Upper lobe of right lung (tissue), 1 donor: Measurements from ENCODE around the gene GRM1. TPM values are rescaled to one million over a fixed set of nuclear protein-coding genes. Genes with fewer than 3 reads are reported as not detected.

ENCODE experiments used
- ATAC-seq: fragments of 200-7000 bp; cut with Tn5 transposase; one replicate; pipeline ENCODE4 v1.9.1; 2020; ENCODE audit warnings: mild to moderate bottlenecking, moderate library complexity
- DNase-seq: peaks from one replicate; pipeline ENCODE4 v3.0.0-alpha.2; 2020
- H3K27ac ChIP-seq: fragments of 200-600 bp; one replicate; pipeline ENCODE4 v1.8.0; 2022
- H3K27me3 ChIP-seq: fragments of 200-600 bp; one replicate; pipeline ENCODE4 v1.8.0; 2022; ENCODE audit warnings: mild to moderate bottlenecking
- H3K36me3 ChIP-seq: fragments of 200-600 bp; one replicate; pipeline ENCODE4 v1.8.0; 2022
- H3K4me1 ChIP-seq: fragments of 200-600 bp; one replicate; pipeline ENCODE4 v1.8.0; 2022
- H3K4me3 ChIP-seq: fragments of 200-600 bp; one replicate; pipeline ENCODE4 v1.8.0; 2022; ENCODE audit warnings: mild to moderate bottlenecking
- H3K9me3 ChIP-seq: fragments of 200-600 bp; one replicate; pipeline ENCODE4 v1.8.0; 2022
- intact Hi-C: fragments of 100-400 bp; cut with DNase I; formaldehyde crosslinking; loops from one replicate; pipeline ENCODE4 v1.11.0; 2022
- long read RNA-seq: library from polyadenylated mRNA; unstranded; transcript quantifications from one replicate; pipeline ENCODE4 v2.0.0, GENCODE V29; 2021
- total RNA-seq: library from RNA; stranded (reverse); fragmentation: NEBNext Ultra II Directional; extraction: Animal tissue kit (Norgen Biotek cat#: 25700); gene quantifications from one replicate; pipeline ENCODE4 v1.2.1, GENCODE V29; 2021
- TF ChIP-seq, protein P1 (sequence below): fragments of 200-600 bp; IDR thresholded peaks from one replicate; pipeline ENCODE4 v1.8.0; 2022; ENCODE audit warnings: antibody characterized with exemption
- donor health status: DM: no; HTN: yes; CAD: no; lungs with severe emphysema.

GRM1 gene
- total RNA-seq = 0.09 TPM
- long read RNA-seq = 0 reads

DNA sequence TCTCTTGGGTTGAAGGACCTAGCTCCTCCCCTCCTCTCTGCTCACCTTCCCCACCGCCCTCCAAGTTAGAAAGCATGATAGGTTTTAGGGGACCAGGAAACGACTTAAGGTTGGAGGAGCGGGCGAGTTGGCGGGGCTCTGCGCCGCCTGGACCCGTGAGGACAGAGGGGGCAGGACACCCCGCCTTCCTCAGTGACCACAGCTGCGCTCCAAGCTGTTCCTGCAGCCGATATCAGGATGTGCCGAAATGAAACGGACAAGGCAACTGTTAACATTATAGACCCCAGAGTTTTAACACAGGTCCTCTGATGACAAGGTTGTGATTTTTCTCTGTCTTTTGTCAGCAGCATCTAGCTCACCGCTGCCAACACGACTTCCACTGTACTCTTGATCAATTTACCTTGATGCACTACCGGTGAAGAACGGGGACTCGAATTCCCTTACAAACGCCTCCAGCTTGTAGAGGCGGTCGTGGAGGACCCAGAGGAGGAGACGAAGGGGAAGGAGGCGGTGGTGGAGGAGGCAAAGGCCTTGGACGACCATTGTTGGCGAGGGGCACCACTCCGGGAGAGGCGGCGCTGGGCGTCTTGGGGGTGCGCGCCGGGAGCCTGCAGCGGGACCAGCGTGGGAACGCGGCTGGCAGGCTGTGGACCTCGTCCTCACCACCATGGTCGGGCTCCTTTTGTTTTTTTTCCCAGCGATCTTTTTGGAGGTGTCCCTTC lies at the start of gene GRM1:
GRM1 (plus strand) TSS at position 212 of the 722 bp plus-strand sequence; CDS start at position 668, 456 bp downstream.
- DNase-seq (no peak), ATAC-seq (no peak)
- TF ChIP-seq, protein P1, sequence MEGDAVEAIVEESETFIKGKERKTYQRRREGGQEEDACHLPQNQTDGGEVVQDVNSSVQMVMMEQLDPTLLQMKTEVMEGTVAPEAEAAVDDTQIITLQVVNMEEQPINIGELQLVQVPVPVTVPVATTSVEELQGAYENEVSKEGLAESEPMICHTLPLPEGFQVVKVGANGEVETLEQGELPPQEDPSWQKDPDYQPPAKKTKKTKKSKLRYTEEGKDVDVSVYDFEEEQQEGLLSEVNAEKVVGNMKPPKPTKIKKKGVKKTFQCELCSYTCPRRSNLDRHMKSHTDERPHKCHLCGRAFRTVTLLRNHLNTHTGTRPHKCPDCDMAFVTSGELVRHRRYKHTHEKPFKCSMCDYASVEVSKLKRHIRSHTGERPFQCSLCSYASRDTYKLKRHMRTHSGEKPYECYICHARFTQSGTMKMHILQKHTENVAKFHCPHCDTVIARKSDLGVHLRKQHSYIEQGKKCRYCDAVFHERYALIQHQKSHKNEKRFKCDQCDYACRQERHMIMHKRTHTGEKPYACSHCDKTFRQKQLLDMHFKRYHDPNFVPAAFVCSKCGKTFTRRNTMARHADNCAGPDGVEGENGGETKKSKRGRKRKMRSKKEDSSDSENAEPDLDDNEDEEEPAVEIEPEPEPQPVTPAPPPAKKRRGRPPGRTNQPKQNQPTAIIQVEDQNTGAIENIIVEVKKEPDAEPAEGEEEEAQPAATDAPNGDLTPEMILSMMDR = no peak
- no peaks in the 10 kb centered on the region for H3K4me1 ChIP-seq
- H3K9me3 ChIP-seq = no peaks in the 10 kb centered on the region
- intact Hi-C loops = no loop called here
- H3K27me3 ChIP-seq = peaks cover 43% of the 10 kb centered on the region
- no peak within 1 kb of the TSS for H3K4me3 ChIP-seq
- no peak within 1 kb of the TSS for H3K27ac ChIP-seq
- H3K36me3 ChIP-seq = no peaks in the 10 kb centered on the region

DNA sequence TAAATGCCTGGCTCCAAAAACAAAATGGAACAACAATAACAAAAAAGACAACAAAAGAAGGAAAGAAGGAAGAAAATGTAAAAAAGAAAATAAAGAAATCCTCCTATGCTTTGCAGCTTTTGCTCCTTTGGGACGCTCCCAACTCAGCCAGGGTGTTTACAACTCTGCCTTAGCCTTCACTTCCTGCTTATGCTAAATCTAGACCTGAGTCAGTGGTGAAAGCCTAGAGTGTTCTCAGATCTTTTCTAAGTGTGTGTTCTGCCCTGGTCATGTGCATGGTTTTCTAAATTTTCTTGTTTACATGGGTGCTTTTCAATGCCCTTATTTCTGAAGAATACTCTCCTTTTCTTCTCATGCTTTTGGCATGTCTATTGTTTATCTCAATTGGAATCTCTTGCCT lies 19.5 kb upstream of the GRM1 start:
- H3K4me3 ChIP-seq = no peak overlapping the region
- no peaks in the 10 kb centered on the region for H3K4me1 ChIP-seq
- no peaks in the 10 kb centered on the region for H3K27me3 ChIP-seq
- TF ChIP-seq, protein P1 = no peak
- intact Hi-C loops = no loop called here
- ATAC-seq (no peak), DNase-seq (no peak)
- no peak overlapping the region for H3K27ac ChIP-seq
- H3K36me3 ChIP-seq = no peaks in the 10 kb centered on the region
- no peaks in the 10 kb centered on the region for H3K9me3 ChIP-seq

DNA sequence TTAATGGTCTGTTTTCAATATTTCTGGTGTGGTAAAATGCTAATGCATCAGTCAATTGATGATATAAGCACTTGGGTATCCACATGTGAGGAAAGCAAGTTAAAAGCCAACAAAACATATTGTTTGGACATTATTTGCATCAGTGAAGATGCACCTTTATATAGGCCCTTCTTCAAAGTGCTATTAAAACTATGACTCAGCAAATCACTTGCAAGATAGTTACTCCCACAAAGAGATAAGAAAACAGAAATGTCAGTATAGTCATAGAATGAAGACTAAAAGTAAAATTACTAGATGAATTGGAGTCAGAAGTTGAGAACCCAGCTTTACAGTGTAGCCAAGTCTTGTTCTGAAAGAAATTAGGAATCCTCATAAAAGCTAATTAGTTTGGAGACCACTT lies 14.6 kb upstream of the GRM1 start:
- Histone ChIP-seq H3K9me3 (no peaks in the 10 kb centered on the region), H3K4me3 (no peak overlapping the region), H3K36me3 (no peaks in the 10 kb centered on the region), H3K27me3 (no peaks in the 10 kb centered on the region), H3K27ac (no peak overlapping the region), H3K4me1 (no peaks in the 10 kb centered on the region)
- intact Hi-C loops = no loop called here
- DNase-seq (no peak), ATAC-seq (no peak)
- TF ChIP-seq, protein P1 = no peak

DNA sequence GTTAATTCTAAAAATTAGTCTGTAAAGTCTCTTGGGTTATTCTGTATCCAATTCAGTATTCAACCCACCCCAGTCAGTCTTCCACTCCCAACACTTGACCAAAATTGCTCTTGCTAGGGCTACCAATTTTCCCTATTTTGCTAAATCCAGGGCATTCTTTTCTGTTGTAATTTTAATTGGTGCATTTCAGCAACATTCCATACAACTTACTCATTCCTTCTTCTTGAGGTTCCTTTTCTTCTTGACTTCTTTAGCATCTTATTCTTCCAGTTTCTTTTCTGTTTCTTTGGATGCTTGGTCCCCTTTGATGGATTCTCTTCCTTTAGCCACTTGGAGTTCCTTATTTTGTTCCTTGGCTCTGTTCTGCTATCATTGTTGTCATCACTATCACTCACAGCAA lies 11.2 kb upstream of the GRM1 start:
- Histone ChIP-seq H3K36me3 (no peaks in the 10 kb centered on the region), H3K27ac (no peak overlapping the region), H3K4me3 (no peak overlapping the region), H3K9me3 (no peaks in the 10 kb centered on the region), H3K4me1 (no peaks in the 10 kb centered on the region), H3K27me3 (no peaks in the 10 kb centered on the region)
- TF ChIP-seq, protein P1 = no peak
- intact Hi-C loops = no loop called here
- no peak for ATAC-seq
- DNase-seq = no peak

DNA sequence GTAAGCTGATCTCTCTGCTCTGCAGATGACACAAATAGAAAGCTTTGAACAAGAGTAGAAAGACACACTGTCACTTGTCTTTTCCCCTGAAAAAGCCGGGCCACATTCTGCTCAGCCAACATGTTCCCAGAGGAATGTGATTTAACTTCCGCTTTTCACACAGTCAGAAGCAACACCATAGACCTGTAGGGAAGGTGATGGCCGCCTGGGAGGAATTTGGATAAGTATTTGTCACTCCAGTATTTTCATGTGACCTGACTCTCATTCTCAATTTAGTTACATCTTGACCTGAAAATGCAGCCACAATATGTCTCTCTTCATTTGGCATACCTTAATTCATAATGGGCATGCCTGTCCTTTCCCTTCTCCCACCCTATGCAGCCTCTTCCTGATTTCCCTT lies 2.0 kb upstream of the GRM1 start:
- Histone ChIP-seq H3K4me1 (no peaks in the 10 kb centered on the region), H3K36me3 (no peaks in the 10 kb centered on the region), H3K27me3 (peaks cover 43% of the 10 kb centered on the region), H3K27ac (no peak overlapping the region), H3K9me3 (no peaks in the 10 kb centered on the region), H3K4me3 (no peak overlapping the region)
- TF ChIP-seq, protein P1 = no peak
- ATAC-seq (no peak), DNase-seq (no peak)
- intact Hi-C loops = no loop called here
